HEK293T (cell line): ENCODE results near the gene MICAL2.

ENCODE experiments used
- CTCF ChIA-PET: fragments of 350-600 bp; formaldehyde crosslinking; extraction: SDS; loops from one replicate; lab custom pipeline; 2021; ENCODE audit warnings: antibody characterized with exemption, inconsistent platforms; lab: Yijun Ruan, JAX
- POLR2A ChIA-PET: fragments of 350-600 bp; formaldehyde crosslinking; extraction: SDS; loops from one replicate; lab custom pipeline; 2020; ENCODE audit warnings: antibody characterized with exemption, inconsistent platforms; lab: Yijun Ruan, JAX
- DNase-seq: peaks from one replicate; pipeline ENCODE4 v3.0.0; 2012; ENCODE audit warnings: mixed read lengths; ENCODE audit errors: extremely low spot score
- ARNT ChIP-seq: fragments of 450-650 bp; IDR thresholded peaks from 2 replicates; pipeline ENCODE4 v1.6.1; 2017; ENCODE audit warnings: mild to moderate bottlenecking
- BHLHE40 ChIP-seq: fragments of 450-650 bp; IDR thresholded peaks from 2 replicates; pipeline ENCODE4 v1.6.1; 2016; ENCODE audit warnings: mild to moderate bottlenecking, moderate library complexity, borderline replicate concordance
- CTBP1 ChIP-seq: fragments of 450-650 bp; IDR thresholded peaks from 2 replicates; pipeline ENCODE4 v1.6.1; 2016; ENCODE audit warnings: borderline replicate concordance
- ELF4 ChIP-seq: fragments of 450-650 bp; IDR thresholded peaks from 2 replicates; pipeline ENCODE4 v1.6.1; 2017; ENCODE audit warnings: antibody characterized with exemption
- FOXA1 ChIP-seq: fragments of 450-650 bp; IDR thresholded peaks from 2 replicates; pipeline ENCODE4 v1.6.1; 2016; ENCODE audit warnings: mild to moderate bottlenecking
- FOXK2 ChIP-seq: fragments of 450-650 bp; IDR thresholded peaks from 2 replicates; pipeline ENCODE4 v1.6.1; 2016; ENCODE audit warnings: mild to moderate bottlenecking
- FOXM1 ChIP-seq: fragments of 450-650 bp; IDR thresholded peaks from 2 replicates; pipeline ENCODE4 v1.6.1; 2017; ENCODE audit warnings: mild to moderate bottlenecking, borderline replicate concordance
- HDGF ChIP-seq: fragments of 450-650 bp; IDR thresholded peaks from 2 replicates; pipeline ENCODE4 v1.6.1; 2017; ENCODE audit warnings: antibody characterized with exemption, borderline replicate concordance
- L3MBTL2 ChIP-seq: fragments of 450-650 bp; conservative IDR thresholded peaks from 2 replicates; pipeline ENCODE4 v1.6.1; 2016; ENCODE audit warnings: mild to moderate bottlenecking
- LEF1 ChIP-seq: fragments of 450-650 bp; IDR thresholded peaks from 2 replicates; pipeline ENCODE4 v1.6.1; 2017; ENCODE audit warnings: mild to moderate bottlenecking, borderline replicate concordance
- NFRKB ChIP-seq: fragments of 450-650 bp; IDR thresholded peaks from 2 replicates; pipeline ENCODE4 v1.6.1; 2016; ENCODE audit warnings: mild to moderate bottlenecking, moderate library complexity
- PKNOX1 ChIP-seq: fragments of 450-650 bp; IDR thresholded peaks from 2 replicates; pipeline ENCODE4 v1.6.1; 2016
- SP1 ChIP-seq: fragments of 450-650 bp; IDR thresholded peaks from 2 replicates; pipeline ENCODE4 v1.6.1; 2017
- SUZ12 ChIP-seq: fragments of 450-650 bp; IDR thresholded peaks from 2 replicates; pipeline ENCODE4 v1.6.1; 2016; ENCODE audit warnings: mild to moderate bottlenecking
- TARDBP ChIP-seq: fragments of 450-650 bp; IDR thresholded peaks from 2 replicates; pipeline ENCODE4 v1.6.1; 2016
- ZNF384 ChIP-seq: fragments of 450-650 bp; IDR thresholded peaks from 2 replicates; pipeline ENCODE4 v1.6.1; 2016

Gene MICAL2

GRCh38 chr11:12077535-12078280, 32.7 kb upstream of the MICAL2 start:
- no peak for TF ChIP-seq FOXM1
- no peak for TF ChIP-seq HDGF
- TF ChIP-seq FOXA1, result no peak
- no peak for TF ChIP-seq L3MBTL2
- no peak for TF ChIP-seq TARDBP
- TF ChIP-seq CTBP1, result no peak
- no peak for TF ChIP-seq SUZ12
- no peak for TF ChIP-seq ELF4
- DNase-seq, result no peak
- ChIA-PET CTCF (no interaction called here), POLR2A (interaction anchor here (1.0 kb wide), 1 partner anchor 9 kb away, joined by 3 read pairs; no protein-coding TSS in a partner anchor)

GRCh38 chr11:12079726-12080556, 30.4 kb upstream of the MICAL2 start:
- DNase-seq, result no peak
- ChIA-PET POLR2A (no interaction called here), CTCF (no interaction called here)
- TF ChIP-seq ELF4 (no peak), CTBP1 (no peak)

GRCh38 chr11:12083380-12083779, 27.0 kb upstream of the MICAL2 start:
- ChIA-PET CTCF (no interaction called here), POLR2A (no interaction called here)
- no peak for TF ChIP-seq FOXK2
- no peak for TF ChIP-seq ARNT
- TF ChIP-seq SP1, result no peak
- TF ChIP-seq ELF4, result no peak
- TF ChIP-seq HDGF, result no peak
- no peak for TF ChIP-seq FOXM1
- TF ChIP-seq L3MBTL2, result no peak
- no peak for TF ChIP-seq SUZ12
- no peak for TF ChIP-seq BHLHE40
- no peak for DNase-seq

- POLR2A ChIA-PET, result no interaction called here
- CTCF ChIA-PET, result no interaction called here
- no peak for DNase-seq
- TF ChIP-seq ZNF384 (no peak), FOXM1 (no peak), L3MBTL2 (no peak), PKNOX1 (no peak), TARDBP (no peak), HDGF (no peak), BHLHE40 (no peak), SP1 (no peak), FOXA1 (no peak), ELF4 (no peak), SUZ12 (no peak), LEF1 (no peak), FOXK2 (no peak), CTBP1 (no peak), NFRKB (no peak), ARNT (no peak)
Observed at GRCh38 chr11:12084256-12084655, 26.1 kb upstream of the MICAL2 start.

GRCh38 chr11:12085371-12086251, 24.8 kb upstream of the MICAL2 start:
- POLR2A ChIA-PET, result interaction anchor here (0.8 kb wide), 1 partner anchor 19 kb away, joined by 3 read pairs; no protein-coding TSS in a partner anchor
- no peak for DNase-seq
- TF ChIP-seq SUZ12 (no peak), PKNOX1 (no peak), BHLHE40 (no peak), FOXK2 (no peak), FOXM1 (no peak), ARNT (no peak), SP1 (no peak), L3MBTL2 (no peak), ELF4 (no peak)
- CTCF ChIA-PET, result interaction anchor here (0.7 to 1.7 kb wide), 3 partner anchors 9 to 101 kb away, joined by 3 to 5 read pairs (median 3); no protein-coding TSS in a partner anchor

- TF ChIP-seq FOXK2, result no peak
- TF ChIP-seq SUZ12, result no peak
- no peak for TF ChIP-seq TARDBP
- no peak for TF ChIP-seq CTBP1
- TF ChIP-seq FOXA1, result no peak
- no peak for TF ChIP-seq ARNT
- TF ChIP-seq ZNF384, result no peak
- TF ChIP-seq NFRKB, result no peak
- no peak for DNase-seq
- ChIA-PET POLR2A (interaction anchor here (0.8 to 1.2 kb wide), 2 partner anchors 9 to 20 kb away, joined by 3 read pairs; no protein-coding TSS in a partner anchor), CTCF (interaction anchor here (0.7 to 1.7 kb wide), 5 partner anchors 10 to 150 kb away, joined by 3 to 5 read pairs (median 3); no protein-coding TSS in a partner anchor)
Observed at GRCh38 chr11:12086271-12087074, 23.9 kb upstream of the MICAL2 start.
